ENCODE measurements around the gene LTV1.

The LTV1 gene

DNA sequence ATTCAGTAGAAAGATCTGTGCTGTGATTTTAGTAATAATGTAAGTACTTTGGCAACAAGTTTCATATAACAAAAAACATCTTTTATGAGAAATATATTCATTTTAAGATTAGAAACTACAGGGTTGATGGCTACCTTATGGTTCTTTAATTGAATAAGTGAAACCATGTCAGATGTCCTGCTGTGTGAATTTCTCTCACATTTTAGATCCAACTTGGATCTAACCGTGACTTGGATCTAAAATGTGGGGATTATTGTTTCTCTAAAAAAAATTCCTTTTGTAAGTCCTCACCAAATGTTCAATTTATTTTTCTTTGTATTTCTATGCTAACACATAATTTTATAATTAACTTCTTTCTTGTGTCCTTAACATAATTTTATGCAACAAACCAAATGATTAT, 51.5 kb downstream of the LTV1 start:
- no peak for DNase-seq (ENCODE audit: low read depth in 2 of 2)

- no peak for DNase-seq (ENCODE audit: low read depth in 2 of 2)
These were observed 53.2 kb downstream of the LTV1 start for GRCh38 chr6:143896126-143896860.

DNA sequence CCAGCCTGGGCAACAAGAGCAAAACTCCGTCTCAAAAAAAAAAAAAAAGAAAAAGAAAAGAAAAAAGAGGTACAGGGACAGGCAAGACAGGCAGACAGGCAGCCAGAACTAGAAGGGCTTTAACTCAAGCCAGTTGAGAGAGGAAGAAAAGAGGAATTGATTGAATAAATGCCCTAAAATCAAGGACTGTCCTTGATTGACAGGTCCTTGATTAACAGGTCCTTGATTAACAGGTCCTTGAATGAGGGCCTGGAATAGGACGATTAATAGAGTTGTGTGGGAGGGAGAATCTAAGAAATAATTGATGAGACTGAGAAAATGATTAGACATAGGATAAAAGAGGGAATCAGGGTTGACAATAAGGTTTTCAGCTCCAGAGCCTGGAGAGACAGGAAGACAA, 57.2 kb downstream of the LTV1 start:
- DNase-seq (ENCODE audit: low read depth in 2 of 2) = no peak

GRCh38 chr6:143901885-143902750, 59.0 kb downstream of the LTV1 start:
- DNase-seq (ENCODE audit: low read depth in 2 of 2) = no peak

GRCh38 chr6:143902827-143903226, 59.7 kb downstream of the LTV1 start:
- no peak for DNase-seq (ENCODE audit: low read depth in 2 of 2)

DNA sequence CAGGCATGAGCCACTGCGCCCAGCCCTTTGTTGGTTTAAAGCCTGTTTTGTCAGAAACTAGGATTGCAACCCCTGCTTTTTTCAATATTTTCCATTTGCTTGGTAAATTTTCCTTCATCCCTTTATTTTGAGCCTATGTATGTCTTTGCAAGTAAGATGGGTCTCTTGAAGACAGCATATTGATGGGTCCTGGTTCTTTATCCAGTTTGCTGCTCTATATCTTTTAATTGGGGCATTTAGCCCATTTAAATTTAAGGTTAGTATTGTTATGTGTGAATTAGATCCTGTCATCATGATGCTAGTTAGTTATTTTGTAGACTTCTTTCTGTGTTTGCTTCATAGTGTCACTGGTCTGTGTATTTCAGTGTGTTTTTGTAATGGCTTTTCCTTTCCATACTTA, 67.9 kb downstream of the LTV1 start:
- DNase-seq (ENCODE audit: low read depth in 2 of 2) = no peak

GRCh38 chr6:143912671-143913070, 69.5 kb downstream of the LTV1 start:
- no peak for DNase-seq (ENCODE audit: low read depth in 2 of 2)

Measured in stimulated activated CD4-positive, alpha-beta T cell treated with anti-CD3 and anti-CD28 coated beads, Interleukin-15, amount 100 ng/mL, for 48 hours (primary cell).